A549 (cell line): ENCODE data around the gene FSTL4. TPM values are rescaled to one million over a fixed set of nuclear protein-coding genes. Genes with fewer than 3 reads are reported as not detected.

ENCODE experiments used
- ATAC-seq, 2 experiments: fragments of 200-7000 bp in 1 of 2; fragments of >200 bp in 1 of 2; cut with Nextera tagmentation in 1 of 2; cut with Tn5 transposase in 1 of 2; 3 replicates each; pipeline versions ENCODE4 v1.8.0 to v1.9.1; 2018 to 2020; ENCODE audit warnings: mild to moderate bottlenecking in 1 of 2, moderate library complexity in 1 of 2
- CTCF ChIA-PET: fragments of 300-600 bp; sonication (Branson Sonifier 250); formaldehyde crosslinking; extraction: SDS; loops from one replicate; lab custom pipeline; 2021; ENCODE audit warnings: antibody characterized with exemption, inconsistent platforms; lab: Yijun Ruan, JAX
- POLR2A ChIA-PET: fragments of 350-600 bp; formaldehyde crosslinking; extraction: SDS; loops from one replicate; lab custom pipeline; 2021; ENCODE audit warnings: antibody characterized with exemption, inconsistent platforms; lab: Yijun Ruan, JAX
- DNase-seq, 2 experiments: peaks; one replicate each; pipeline versions ENCODE4 v3.0.0 to v3.0.0-alpha.2; 2011 to 2016; ENCODE audit warnings: low read depth in 1 of 2, low spot score in 1 of 2
- FAIRE-seq: peaks from 2 replicates; lab custom pipeline; 2011; peaks lifted over from hg19 to GRCh38; lab: Jason Lieb, UNC
- H3K27ac ChIP-seq, 2 experiments: fragments of >200 bp; sonication (Bioruptor Twin); formaldehyde crosslinking; 3 replicates each; pipeline ENCODE4 v1.5.1; 2016 to 2017
- H3K4me1 ChIP-seq: fragments of >200 bp; sonication (Bioruptor Twin); formaldehyde crosslinking; 3 replicates; pipeline ENCODE4 v1.6.1; 2016
- H3K4me2 ChIP-seq: fragments of >200 bp; sonication (Bioruptor Twin); formaldehyde crosslinking; 3 replicates; pipeline ENCODE4 v1.6.1; 2016
- H3K4me3 ChIP-seq: fragments of >200 bp; sonication (Bioruptor Twin); formaldehyde crosslinking; 3 replicates; pipeline ENCODE4 v1.5.1; 2016
- H3K9me3 ChIP-seq: fragments of >200 bp; sonication (Bioruptor Twin); formaldehyde crosslinking; 3 replicates; pipeline ENCODE4 v1.6.1; 2016
- CBX8 ChIP-seq: fragments of 200-600 bp; sonication (generic); IDR thresholded peaks from 2 replicates; pipeline ENCODE4 v1.6.1; 2016
- CHD4 ChIP-seq: fragments of 200-600 bp; sonication (generic); IDR thresholded peaks from 2 replicates; pipeline ENCODE4 v1.6.1; 2016; ENCODE audit warnings: antibody characterized with exemption, mild to moderate bottlenecking, borderline replicate concordance
- ESRRA ChIP-seq: fragments of 150-350 bp; IDR thresholded peaks from 2 replicates; pipeline ENCODE4 v1.6.1; 2014; ENCODE audit warnings: mild to moderate bottlenecking, low read length, borderline replicate concordance
- FOXS1 ChIP-seq: fragments of 250-450 bp; sonication (Bioruptor Pico); IDR thresholded peaks from 2 replicates; pipeline ENCODE4 v1.5.0; 2020; ENCODE audit warnings: mild to moderate bottlenecking, moderate library complexity
- HDAC2 ChIP-seq: fragments of 200-600 bp; sonication (generic); IDR thresholded peaks from 2 replicates; pipeline ENCODE4 v1.6.1; 2016
- HEYL ChIP-seq: fragments of 250-450 bp; sonication (Bioruptor Pico); IDR thresholded peaks from 2 replicates; pipeline ENCODE4 v1.8.0; 2021; ENCODE audit warnings: mild to moderate bottlenecking, moderate library complexity
- KDM1A ChIP-seq: fragments of 200-600 bp; sonication (generic); IDR thresholded peaks from 2 replicates; pipeline ENCODE4 v1.6.1; 2016; ENCODE audit warnings: low read depth, mild to moderate bottlenecking
- RAD21 ChIP-seq, 2 experiments: fragments of >200 bp in 1 of 2; sonication (Bioruptor Twin) in 1 of 2; formaldehyde crosslinking in 1 of 2; IDR thresholded peaks in 1 of 2; conservative IDR thresholded peaks in 1 of 2; 2 replicates in 1 of 2; 3 replicates in 1 of 2; pipeline ENCODE4 v1.6.1; 2012 to 2018; ENCODE audit warnings: inconsistent platforms in 1 of 2
- RCOR1 ChIP-seq: fragments of 150-350 bp; IDR thresholded peaks from 2 replicates; pipeline ENCODE4 v1.6.1; 2014; ENCODE audit warnings: antibody characterized with exemption, low read length, low read depth
- SMC3 ChIP-seq: fragments of >200 bp; sonication (Bioruptor Twin); formaldehyde crosslinking; IDR thresholded peaks from 3 replicates; pipeline ENCODE4 v1.6.1; 2018; ENCODE audit warnings: inconsistent platforms
- TFCP2L1 ChIP-seq: fragments of 250-450 bp; sonication (Bioruptor Pico); IDR thresholded peaks from 2 replicates; pipeline ENCODE4 v1.5.0; 2021; ENCODE audit warnings: mild to moderate bottlenecking
- USF2 ChIP-seq: fragments of 450-650 bp; IDR thresholded peaks from 2 replicates; pipeline ENCODE4 v1.6.1; 2014; ENCODE audit warnings: antibody characterized with exemption
- ZSCAN20 ChIP-seq: fragments of 250-450 bp; sonication (Bioruptor Pico); IDR thresholded peaks from 2 replicates; pipeline ENCODE4 v1.8.0; 2022; ENCODE audit warnings: mild to moderate bottlenecking, moderate library complexity
- WGBS: methylation state at CpG from one replicate; pipeline ENCODE4 v1.1.6; 2017; ENCODE audit errors: missing lambda C conversion rate; 5-methylcytosine and 5-hydroxymethylcytosine counted together
- polyA plus RNA-seq, 4 experiments: library from polyadenylated mRNA; depleted of rRNA in 3 of 4; stranded (reverse); fragments of >200 nt; fragmentation: RNase III in 1 of 4; extraction: RNeasy Plus Mini Kit Qiagen cat#74134 plus additional on column Dnase treatment in 1 of 4; gene quantifications; 2 replicates in 3 of 4; 3 replicates in 1 of 4; pipeline ENCODE4 v1.2.3, GENCODE V29; 2011 to 2017
- TF ChIP-seq, protein P1 (sequence below): IDR thresholded peaks from 2 replicates; pipeline ENCODE4 v1.6.1; 2012; ENCODE audit warnings: low read depth, borderline replicate concordance
- TF ChIP-seq, protein P2 (sequence below): IDR thresholded peaks from 2 replicates; pipeline ENCODE4 v1.6.1; 2012
- TF ChIP-seq, protein P3 (sequence below): fragments of >200 bp; sonication (Bioruptor Twin); formaldehyde crosslinking; IDR thresholded peaks from 3 replicates; pipeline ENCODE4 v1.5.1; 2016

The FSTL4 gene
- polyA plus RNA-seq, 2 of the 4 experiments (the other 2 are of a cell fraction), result 1.6 to 1.8 TPM

DNA sequence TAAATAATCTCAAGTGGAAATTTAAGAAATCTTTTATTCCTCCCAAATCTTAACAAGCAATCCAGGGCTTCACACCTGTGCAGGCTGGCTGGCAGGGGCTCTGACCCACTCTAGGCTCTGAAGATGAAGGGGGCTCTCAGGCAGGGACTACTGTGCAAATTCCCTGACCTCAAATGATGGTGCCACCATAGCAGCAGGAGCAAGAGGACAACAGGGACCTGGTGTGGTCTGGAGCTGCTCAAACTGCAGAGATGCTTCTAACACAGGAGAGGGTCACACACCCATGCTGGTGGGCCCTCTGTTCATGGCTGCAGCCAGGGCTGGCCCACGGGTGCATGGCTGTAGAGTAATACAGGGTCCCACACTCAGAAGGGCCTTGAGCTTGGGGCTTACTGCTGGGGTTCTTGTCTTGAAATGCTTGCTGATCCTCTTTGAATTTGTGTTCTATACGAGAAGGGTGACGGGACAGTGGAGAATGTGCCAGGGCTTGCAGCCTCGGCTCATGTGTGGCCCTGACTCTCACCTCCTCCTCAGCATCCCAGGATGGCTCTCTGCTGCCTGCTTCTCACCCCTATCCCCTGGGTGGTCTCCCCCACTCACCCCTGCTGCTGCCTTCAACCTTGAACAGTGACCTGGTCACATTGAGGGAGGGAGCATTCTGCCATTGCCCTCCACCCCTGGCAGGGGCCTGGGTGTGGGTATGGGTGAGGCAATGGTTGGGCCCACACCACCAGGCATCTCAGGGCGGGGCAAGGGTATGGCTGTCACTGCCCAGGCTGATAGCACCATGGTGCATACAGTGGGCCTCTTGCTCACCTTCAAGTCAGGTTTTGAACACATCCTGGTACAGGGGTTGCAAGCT lies 191.7 kb downstream of the FSTL4 start:
- TF ChIP-seq ESRRA, result no peak
- no peak for TF ChIP-seq HDAC2
- no peak for TF ChIP-seq RAD21 (conservative IDR thresholded peaks at IDR 0.05 in 1 of 2, IDR thresholded peaks at IDR 0.05 in 1 of 2)
- TF ChIP-seq, protein P1, sequence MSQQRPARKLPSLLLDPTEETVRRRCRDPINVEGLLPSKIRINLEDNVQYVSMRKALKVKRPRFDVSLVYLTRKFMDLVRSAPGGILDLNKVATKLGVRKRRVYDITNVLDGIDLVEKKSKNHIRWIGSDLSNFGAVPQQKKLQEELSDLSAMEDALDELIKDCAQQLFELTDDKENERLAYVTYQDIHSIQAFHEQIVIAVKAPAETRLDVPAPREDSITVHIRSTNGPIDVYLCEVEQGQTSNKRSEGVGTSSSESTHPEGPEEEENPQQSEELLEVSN, result no peak
- no peak for TF ChIP-seq CBX8
- TF ChIP-seq CHD4, result no peak
- TF ChIP-seq, protein P2, sequence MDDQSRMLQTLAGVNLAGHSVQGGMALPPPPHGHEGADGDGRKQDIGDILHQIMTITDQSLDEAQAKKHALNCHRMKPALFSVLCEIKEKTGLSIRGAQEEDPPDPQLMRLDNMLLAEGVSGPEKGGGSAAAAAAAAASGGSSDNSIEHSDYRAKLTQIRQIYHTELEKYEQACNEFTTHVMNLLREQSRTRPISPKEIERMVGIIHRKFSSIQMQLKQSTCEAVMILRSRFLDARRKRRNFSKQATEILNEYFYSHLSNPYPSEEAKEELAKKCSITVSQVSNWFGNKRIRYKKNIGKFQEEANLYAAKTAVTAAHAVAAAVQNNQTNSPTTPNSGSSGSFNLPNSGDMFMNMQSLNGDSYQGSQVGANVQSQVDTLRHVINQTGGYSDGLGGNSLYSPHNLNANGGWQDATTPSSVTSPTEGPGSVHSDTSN, result no peak
- TF ChIP-seq USF2, result no peak
- no peak for TF ChIP-seq KDM1A
- TF ChIP-seq FOXS1 (CRISPR knock-in tag), result no peak
- TF ChIP-seq ZSCAN20 (CRISPR knock-in tag), result no peak
- TF ChIP-seq, protein P3, sequence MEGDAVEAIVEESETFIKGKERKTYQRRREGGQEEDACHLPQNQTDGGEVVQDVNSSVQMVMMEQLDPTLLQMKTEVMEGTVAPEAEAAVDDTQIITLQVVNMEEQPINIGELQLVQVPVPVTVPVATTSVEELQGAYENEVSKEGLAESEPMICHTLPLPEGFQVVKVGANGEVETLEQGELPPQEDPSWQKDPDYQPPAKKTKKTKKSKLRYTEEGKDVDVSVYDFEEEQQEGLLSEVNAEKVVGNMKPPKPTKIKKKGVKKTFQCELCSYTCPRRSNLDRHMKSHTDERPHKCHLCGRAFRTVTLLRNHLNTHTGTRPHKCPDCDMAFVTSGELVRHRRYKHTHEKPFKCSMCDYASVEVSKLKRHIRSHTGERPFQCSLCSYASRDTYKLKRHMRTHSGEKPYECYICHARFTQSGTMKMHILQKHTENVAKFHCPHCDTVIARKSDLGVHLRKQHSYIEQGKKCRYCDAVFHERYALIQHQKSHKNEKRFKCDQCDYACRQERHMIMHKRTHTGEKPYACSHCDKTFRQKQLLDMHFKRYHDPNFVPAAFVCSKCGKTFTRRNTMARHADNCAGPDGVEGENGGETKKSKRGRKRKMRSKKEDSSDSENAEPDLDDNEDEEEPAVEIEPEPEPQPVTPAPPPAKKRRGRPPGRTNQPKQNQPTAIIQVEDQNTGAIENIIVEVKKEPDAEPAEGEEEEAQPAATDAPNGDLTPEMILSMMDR, result no peak
- Histone ChIP-seq H3K9me3 (peaks cover 7% of the 10 kb centered on the region; the same call in 1 of the 3 replicates), H3K4me2 (no peak overlapping the region), H3K27ac (no peak overlapping the region), H3K4me1 (peaks cover 5% of the 10 kb centered on the region; the same call in 1 of the 3 replicates), H3K4me3 (no peak overlapping the region)
- no peak for FAIRE-seq
- POLR2A ChIA-PET, result no interaction called here
- 48% methylated on average over 5 of the region's 5 CpGs for WGBS
- DNase-seq, result no peak
- ATAC-seq, result no peak
- CTCF ChIA-PET, result interaction anchor here (0.6 to 7.0 kb wide), 10 partner anchors 13 to 549 kb away, joined by 3 to 74 read pairs (median 4); no protein-coding TSS in a partner anchor

DNA sequence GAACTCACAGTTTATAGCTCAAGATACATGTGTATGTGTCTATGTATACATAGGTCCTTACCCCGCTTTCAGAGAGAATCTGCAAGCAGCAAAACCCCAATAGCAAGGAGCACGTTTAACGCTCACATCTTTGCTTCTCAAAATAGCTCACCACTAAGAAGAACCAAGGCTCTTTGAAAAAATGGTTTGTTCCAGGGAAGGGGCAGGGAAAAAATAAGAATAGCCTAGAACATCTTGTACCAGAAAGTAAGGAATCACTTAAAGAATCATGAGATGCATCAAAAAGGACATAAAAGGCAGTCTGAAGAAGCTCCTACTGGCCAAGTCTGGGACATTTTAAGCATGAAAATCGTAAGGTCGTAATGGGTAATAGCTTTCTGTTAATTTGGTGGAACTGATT lies 196.4 kb downstream of the FSTL4 start:
- Histone ChIP-seq H3K4me2 (no peak overlapping the region), H3K27ac (no peak overlapping the region), H3K4me1 (no peaks in the 10 kb centered on the region), H3K4me3 (no peak overlapping the region), H3K9me3 (peaks cover 7% of the 10 kb centered on the region; the same call in 1 of the 3 replicates)
- 62% methylated on average over 5 of the region's 5 CpGs for WGBS
- CTCF ChIA-PET, result interaction anchor here (1.2 to 3.7 kb wide), 2 partner anchors 8 to 453 kb away, joined by 4 to 13 read pairs; no protein-coding TSS in a partner anchor
- no peak for FAIRE-seq
- ATAC-seq, result no peak
- POLR2A ChIA-PET, result no interaction called here
- no peak for TF ChIP-seq TFCP2L1 (CRISPR knock-in tag)
- DNase-seq, result no peak

GRCh38 chr5:133415506-133415905 lies 196.8 kb downstream of the FSTL4 start:
- no peak overlapping the region for H3K4me3 ChIP-seq
- CTCF ChIA-PET, result interaction anchor here (1.2 to 3.7 kb wide), 2 partner anchors 9 to 454 kb away, joined by 4 to 13 read pairs; no protein-coding TSS in a partner anchor
- H3K4me1 ChIP-seq, result no peaks in the 10 kb centered on the region
- peaks cover 7% of the 10 kb centered on the region; the same call in 1 of the 3 replicates for H3K9me3 ChIP-seq
- H3K4me2 ChIP-seq, result no peak overlapping the region
- ATAC-seq (no peak), FAIRE-seq (no peak), DNase-seq (no peak)
- POLR2A ChIA-PET, result no interaction called here
- 54% methylated on average over 5 of the region's 5 CpGs for WGBS
- TF ChIP-seq SMC3 (no peak), KDM1A (no peak), HDAC2 (no peak), USF2 (no peak), HEYL (CRISPR knock-in tag) (no peak), RCOR1 (no peak)
- no peak overlapping the region for H3K27ac ChIP-seq
